Measurements from ENCODE around the gene MIEF2.
"Not testable (repeated sequence)": the region's sequence is repeated elsewhere in the genome, so short reads cannot be mapped to it uniquely, and the experiment has no call there.

The MIEF2 gene

DNA sequence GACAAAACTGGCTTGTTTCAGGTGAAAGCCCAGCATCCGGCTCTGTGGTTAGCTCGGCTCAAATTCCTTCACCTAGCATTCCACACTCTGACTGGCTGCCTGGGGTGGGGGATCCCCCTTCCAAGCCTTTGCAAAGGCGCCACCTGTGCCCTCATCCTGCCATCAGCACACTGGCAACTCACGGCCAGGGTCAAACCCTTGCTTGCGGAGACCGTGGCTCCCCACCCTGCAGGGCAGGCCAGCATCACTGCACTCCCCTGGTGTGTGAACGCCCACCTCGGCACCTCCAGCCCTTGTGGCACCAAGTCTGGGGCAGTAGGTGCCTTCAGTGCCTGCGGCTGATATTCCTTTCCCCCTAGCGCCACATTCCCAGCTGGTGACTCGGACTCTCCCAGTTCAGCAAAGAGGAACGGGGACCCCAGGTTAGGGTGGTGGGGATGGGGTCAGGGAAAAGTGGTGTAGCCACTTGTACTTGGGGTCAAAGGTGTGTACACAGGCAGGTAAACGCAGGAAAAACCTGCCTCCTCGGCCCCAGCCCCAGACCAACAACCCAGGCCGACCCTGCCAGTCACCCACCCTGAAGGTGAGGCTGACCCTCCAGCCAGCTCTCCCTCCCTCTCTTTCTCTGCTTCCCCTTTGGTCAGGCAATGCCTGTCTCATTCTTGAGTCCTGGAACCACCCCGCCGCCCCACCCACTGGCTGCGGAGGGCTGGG, 3.0 kb upstream of the MIEF2 start:
- DNase-seq, result no peak

- no peak for DNase-seq
Measured at GRCh38 chr17:18257982-18258355, 2.5 kb upstream of the MIEF2 start.

GRCh38 chr17:18258356-18259038, 2.0 kb upstream of the MIEF2 start, which contains the start of gene FLII:
Gene FLII, minus strand, starts transcription at chr17:18258738. Its CDS starts 48 bp downstream, at chr17:18258690.
- no peak for DNase-seq

GRCh38 chr17:18259621-18260331, 686 bp upstream of the MIEF2 start:
- DNase-seq, result no peak

- no peak for DNase-seq
Measured at GRCh38 chr17:18261146-18261515, 669 bp downstream of the MIEF2 start.

DNA sequence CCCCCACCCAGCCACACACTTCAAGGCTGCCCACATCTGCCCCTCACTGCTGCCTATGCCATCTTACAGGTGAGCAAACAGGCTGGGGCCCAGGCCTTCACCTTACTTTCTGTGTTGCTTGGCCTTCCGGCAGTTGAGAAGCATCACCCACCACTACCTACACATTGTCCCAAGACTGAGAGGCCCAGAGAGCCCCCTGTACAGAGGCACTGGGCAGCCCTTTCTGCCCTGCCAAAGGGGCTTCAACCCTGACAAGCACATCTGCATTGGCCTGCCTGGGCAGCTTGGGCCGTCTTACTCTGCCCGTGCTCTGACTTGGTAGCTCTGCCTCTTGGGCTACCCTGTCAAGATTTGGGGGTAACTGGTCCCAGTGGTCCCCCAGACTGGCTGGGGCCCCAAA, 1.2 kb downstream of the MIEF2 start:
- DNase-seq, result no peak

DNA sequence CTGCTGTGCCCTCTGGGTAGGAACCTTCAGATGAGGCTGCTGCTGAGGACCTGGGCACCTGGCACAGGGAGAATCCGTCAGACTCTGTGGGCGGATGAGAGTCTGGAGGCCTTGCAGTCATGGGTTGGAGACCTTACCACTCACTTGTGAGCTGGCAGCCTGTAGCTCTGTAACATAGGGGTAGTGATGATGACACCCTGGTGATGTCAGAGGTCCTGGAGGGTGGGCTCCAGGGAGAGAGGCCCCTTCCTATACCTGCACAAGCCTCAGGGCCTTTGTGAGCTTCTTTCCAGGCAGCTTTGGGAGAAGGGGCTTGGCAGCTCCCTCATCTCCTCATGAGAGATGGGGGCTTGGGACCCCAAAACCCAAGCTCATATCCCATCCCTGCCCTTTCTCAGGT, 1.6 kb downstream of the MIEF2 start:
- DNase-seq, result no peak

DNA sequence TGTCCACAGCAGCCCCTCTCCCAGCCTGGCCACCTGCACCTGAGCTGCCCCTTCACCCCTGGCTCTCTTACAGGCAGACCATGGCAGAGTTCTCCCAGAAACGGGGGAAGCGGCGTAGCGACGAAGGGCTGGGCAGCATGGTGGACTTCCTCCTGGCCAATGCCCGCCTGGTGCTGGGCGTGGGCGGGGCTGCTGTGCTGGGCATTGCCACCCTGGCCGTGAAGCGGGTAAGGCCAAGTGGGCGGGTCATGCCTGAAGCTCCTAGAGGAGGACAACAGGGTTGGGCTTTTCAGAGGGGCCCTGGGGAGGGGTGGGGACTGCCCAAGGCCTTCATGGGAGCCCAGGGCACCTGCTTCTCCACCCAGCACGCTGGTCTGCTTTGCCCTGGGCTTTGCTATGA, 2.2 kb downstream of the MIEF2 start:
- DNase-seq, result no peak

GRCh38 chr17:18263885-18264682, 3.6 kb downstream of the MIEF2 start:
- no peak for DNase-seq

- no peak for DNase-seq
Measured at GRCh38 chr17:18267366-18267765, 6.9 kb downstream of the MIEF2 start.

DNA sequence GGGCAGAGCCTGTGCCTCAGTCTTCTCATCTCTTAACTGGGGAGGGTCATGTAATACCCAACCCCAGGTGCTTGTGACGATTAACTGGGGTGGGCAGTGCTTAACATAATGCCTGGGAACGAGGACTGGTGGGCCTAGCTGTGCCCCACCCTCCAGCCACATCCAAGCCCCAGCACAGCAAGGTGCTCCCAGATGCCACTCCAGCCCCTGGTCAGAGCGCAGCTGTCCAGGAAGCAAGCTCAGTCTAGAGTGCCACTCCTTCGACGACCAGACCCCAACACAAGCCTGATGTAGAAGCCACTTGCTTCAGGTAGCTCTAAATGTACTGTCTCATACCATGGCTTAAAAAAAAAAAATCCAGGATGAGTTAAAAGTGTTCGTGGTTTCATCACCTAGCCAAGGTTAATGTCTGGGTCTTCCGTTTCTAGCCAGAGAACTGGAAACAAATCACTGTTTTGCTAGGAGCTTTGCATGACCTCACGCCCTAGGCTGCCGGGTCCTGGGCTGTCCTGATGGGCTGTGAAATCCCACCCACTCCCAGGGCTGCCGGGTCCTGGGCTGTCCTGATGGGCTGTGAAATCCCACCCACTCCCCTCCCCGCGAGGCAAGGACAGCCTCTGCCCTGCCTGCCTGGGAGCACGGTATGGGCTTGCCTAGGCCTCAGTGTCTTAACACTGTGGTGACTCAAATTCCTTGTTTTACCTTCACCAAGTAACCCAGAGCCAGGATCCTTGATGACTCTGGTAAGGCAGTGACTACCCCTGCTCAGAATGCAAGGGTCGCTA, 7.7 kb downstream of the MIEF2 start:
- DNase-seq, result no peak

- DNase-seq, result no peak
Measured at GRCh38 chr17:18270046-18270931, 9.8 kb downstream of the MIEF2 start.

DNA sequence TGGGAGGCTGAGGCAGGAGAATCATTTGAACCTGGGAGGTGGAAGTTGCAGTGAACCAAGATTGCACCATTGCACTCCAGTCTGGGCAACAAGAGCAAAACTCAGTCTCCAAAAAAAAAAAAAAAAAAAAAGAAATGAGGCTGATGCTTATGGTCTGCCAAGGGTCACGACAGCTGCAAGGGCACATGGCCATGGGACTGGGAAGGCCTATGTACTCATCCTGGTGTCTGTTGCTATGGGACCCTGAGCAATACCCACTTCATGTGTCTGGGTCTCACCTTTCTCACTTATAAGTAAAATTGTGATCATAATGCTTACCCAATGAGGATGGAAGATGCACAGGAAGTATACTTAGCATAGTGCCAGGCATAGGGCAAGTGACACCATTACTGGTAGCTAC, 16.6 kb downstream of the MIEF2 start:
- no peak for DNase-seq

DNA sequence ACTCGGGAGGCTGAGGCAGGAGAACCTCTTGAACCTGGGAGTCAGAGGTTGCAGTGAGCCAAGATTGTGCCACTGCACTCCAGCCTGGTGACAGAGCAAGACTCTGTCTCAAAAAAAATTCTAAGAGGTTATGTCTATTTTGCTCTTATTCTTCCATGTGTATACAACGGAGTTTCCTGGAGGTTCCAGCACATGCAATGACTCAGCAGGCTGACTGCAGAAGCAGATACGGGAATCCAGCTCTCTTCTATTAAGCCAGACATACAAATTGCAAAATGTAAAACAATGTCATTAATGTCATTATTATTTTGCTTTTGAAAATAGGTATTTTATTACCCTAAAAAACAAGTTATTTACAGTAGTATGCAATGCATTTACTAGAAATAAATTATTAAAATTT, 18.4 kb downstream of the MIEF2 start:
- DNase-seq, result no peak

DNA sequence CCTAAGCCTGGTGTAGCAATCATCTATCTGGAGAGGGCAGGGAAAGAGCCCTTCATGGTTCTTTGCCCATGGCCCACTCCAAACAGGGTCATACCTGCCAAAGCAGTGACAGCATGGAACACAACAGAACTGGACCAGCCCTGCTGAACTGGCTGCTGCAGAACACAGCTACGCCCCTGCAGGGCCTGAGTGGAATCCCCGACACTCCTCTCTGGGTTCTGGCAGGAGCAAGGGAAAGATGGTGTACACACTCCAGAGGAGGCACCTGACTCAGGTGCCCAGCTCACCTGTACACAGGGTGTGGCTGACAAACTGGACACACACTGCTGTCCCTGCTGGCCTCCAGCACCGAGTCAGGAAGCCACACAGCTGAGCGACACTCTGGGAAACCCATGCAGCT, 19.8 kb downstream of the MIEF2 start:
- DNase-seq, result no peak

DNA sequence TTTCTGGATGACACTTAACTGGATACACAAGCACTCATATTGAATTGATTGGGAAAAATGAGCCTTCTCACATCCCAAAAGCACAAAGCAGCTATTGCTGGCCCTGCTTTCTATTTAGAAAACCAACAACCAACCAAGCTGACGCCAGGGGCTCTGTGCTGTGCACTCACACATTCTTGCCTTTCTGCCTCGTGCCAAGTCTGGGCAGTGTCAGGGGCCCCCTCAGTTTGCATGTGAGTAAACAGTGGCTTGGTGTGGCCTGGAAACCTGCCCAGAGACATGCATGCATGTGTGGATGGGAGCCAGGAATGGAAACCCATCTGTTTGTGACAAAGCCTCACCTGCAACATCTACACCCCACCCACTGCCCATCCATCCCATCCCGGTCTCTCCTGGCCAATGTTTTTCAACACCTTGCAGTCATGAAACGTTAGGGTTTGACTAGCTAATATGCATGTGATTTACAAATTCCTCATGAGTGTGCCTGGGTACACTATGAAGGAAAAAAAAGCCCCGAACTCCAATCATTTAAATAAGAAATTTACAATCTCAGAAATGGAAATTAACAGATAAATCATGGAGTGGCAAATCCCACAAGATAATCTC, 20.4 kb downstream of the MIEF2 start:
- no peak for DNase-seq

DNA sequence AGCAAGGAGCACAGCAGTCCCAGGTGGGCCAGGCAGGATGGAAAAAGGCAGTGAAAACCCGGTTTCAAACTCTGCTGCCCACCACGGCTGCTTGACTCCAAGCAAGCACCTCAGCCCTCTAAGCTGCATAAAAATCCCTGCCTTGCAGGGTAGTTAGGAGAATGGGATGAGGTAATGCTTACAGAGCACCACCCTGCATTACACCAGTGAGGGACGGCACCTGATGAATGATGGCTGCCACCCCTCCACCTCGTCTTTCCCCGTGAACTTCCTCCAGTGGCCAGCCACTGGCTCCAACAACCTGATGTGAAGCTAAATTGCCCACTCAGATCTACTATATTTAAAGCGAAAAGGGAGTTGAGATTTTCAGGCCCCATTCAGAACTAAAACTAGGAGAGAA, 21.3 kb downstream of the MIEF2 start:
- DNase-seq, result no peak

GRCh38 chr17:18285296-18285695, 24.8 kb downstream of the MIEF2 start:
- DNase-seq, result no peak

DNA sequence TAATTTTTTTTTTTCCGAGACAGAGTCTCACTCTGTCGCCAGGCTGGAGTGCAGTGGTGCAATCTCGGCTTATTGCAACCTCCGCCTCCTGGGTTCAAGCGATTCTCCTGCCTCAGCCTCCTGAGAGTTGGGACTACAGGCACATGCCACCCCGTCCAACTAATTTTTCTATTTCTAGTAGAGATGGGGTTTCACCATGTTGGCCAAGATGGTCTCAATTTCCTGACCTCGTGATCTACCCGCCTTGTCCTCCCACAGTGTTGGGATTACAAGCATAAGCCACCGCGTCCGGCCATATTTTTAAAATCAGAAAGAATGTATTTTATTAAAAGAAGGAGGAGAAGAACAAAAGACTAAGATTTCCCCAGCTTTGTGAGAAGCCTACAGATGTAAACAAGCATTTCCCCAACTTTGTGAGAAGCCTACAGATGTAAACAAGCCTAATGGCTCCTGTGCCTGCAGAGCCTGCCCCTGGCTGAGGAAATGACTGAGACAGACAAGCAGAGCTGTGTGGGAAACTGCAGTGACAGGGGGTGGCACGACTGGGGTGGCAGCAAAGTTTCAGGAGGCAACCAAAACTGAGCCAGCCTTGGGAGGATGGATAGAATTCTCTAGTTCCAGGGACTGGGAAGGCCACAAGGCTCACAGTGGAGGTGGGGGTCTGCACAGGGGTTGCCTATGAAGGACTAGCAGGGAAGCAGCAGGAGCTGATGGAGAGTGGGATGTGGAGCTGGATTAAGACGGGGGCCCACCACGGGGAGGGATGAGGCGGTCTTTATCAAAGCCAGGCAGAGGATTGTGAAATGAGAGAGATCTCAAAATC, 31.5 kb downstream of the MIEF2 start:
- DNase-seq, result no peak

DNA sequence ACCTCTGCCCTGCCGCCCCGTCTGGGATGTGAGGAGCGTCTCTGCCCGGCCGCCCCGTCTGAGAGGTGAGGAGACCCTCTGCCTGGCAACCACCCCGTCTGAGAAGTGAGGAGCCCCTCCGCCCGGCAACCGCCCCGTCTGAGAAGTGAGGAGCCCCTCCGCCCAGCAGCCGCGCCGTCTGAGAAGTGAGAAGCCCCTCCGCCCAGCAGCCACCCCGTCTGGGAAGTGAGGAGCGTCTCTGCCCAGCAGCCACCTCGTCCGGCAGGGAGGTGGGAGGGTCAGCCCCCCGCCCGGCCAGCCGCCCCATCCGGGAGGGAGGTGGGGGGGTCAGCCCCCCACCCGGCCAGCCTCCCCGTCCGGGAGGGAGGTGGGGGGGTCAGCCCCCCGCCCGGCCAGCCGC, 37.6 kb downstream of the MIEF2 start:
- DNase-seq, result not testable (repeated sequence)

Measured in NCI-H187 (cell line).